H1 (cell line): ENCODE results near the gene TNFRSF11A. TPM values are rescaled to one million over a fixed set of nuclear protein-coding genes. Genes with fewer than 3 reads are reported as not detected.

Experiments
- CBX8 ChIP-seq: fragments of 300-800, 300-1000 bp; sonication (generic); IDR thresholded peaks from 2 replicates; pipeline ENCODE4 v1.7.1; 2016; ENCODE audit warnings: low read depth, low read length, borderline replicate concordance
- CHD1 ChIP-seq: IDR thresholded peaks from 2 replicates; pipeline ENCODE4 v1.6.1; 2012; ENCODE audit warnings: low read depth, low read length, improper control_type of control experiment
- CHD7 ChIP-seq: fragments of 300-600 bp; sonication (generic); IDR thresholded peaks from 2 replicates; pipeline ENCODE4 v1.7.1; 2012; ENCODE audit warnings: low read length, moderate library complexity, mild to moderate bottlenecking, inconsistent platforms; ENCODE audit not compliant: insufficient replicate concordance
- E2F6 ChIP-seq: IDR thresholded peaks from 2 replicates; pipeline ENCODE4 v1.6.1; 2012; ENCODE audit warnings: inconsistent platforms
- EZH2 ChIP-seq: fragments of 200-600 bp; sonication (generic); IDR thresholded peaks from 2 replicates; pipeline ENCODE4 v1.7.1; 2012; ENCODE audit warnings: low read depth, mild to moderate bottlenecking, moderate library complexity, low read length, inconsistent platforms; ENCODE audit not compliant: severe bottlenecking
- KDM1A ChIP-seq: fragments of 200-600, 300-600 bp; sonication (generic); IDR thresholded peaks from 2 replicates; pipeline ENCODE4 v1.7.1; 2016; ENCODE audit warnings: mild to moderate bottlenecking, low read length, borderline replicate concordance
- PHF8 ChIP-seq: fragments of 200-600 bp; sonication (generic); conservative IDR thresholded peaks from 2 replicates; pipeline ENCODE4 v1.7.1; 2012; ENCODE audit warnings: low read depth, mild to moderate bottlenecking, inconsistent platforms, low read length, moderate library complexity
- RXRA ChIP-seq: IDR thresholded peaks from 2 replicates; pipeline ENCODE4 v1.6.1; 2011; ENCODE audit warnings: low read depth, mild to moderate bottlenecking, low read length, moderate library complexity; ENCODE audit not compliant: insufficient read depth
- SP4 ChIP-seq: IDR thresholded peaks from 2 replicates; pipeline ENCODE4 v1.6.1; 2012; ENCODE audit warnings: low read length, inconsistent platforms
- TAF7 ChIP-seq: optimal IDR thresholded peaks from 2 replicates; pipeline ENCODE3; 2011; ENCODE audit warnings: low read depth, mild to moderate bottlenecking, inconsistent platforms, low read length, moderate library complexity, borderline replicate concordance
- polyA plus RNA-seq, 7 experiments: library from polyadenylated mRNA; depleted of rRNA in 3 of 7; stranded (reverse) in 5 of 7; unstranded in 2 of 7; fragments of >200 nt in 5 of 7; fragments of 200-250 nt in 2 of 7; gene quantifications; 1 replicate in 5 of 7; 2 replicates in 1 of 7; 4 replicates in 1 of 7; pipeline versions ENCODE4 v1.2.1 to v1.2.3, GENCODE V29; 2011 to 2013; ENCODE audit warnings: missing spikeins in 2 of 7, mixed read lengths in 2 of 7
- total RNA-seq: library from RNA; stranded (reverse); fragmentation: NEBNext Ultra II Directional; extraction: Animal tissue kit (Norgen Biotek cat#: 25700); gene quantifications from 2 replicates; pipeline ENCODE4 v1.2.1, GENCODE V29; 2021

Gene TNFRSF11A
- total and polyA plus RNA-seq, 2 of the 8 experiments (the other 6 are each of a cell fraction or from before 2014, with no cell fraction given), result 8.7 to 10.6 TPM

GRCh38 chr18:62420513-62421209 is 95.6 kb downstream of the TNFRSF11A start (continued):
- TF ChIP-seq CHD7, result no peak
- TF ChIP-seq RXRA, result no peak
- no peak for TF ChIP-seq KDM1A
- TF ChIP-seq CHD1, result no peak
- no peak for TF ChIP-seq SP4
- TF ChIP-seq CBX8, result no peak
- TF ChIP-seq EZH2, result no peak
- TF ChIP-seq E2F6, result no peak
- no peak for TF ChIP-seq PHF8
- TF ChIP-seq TAF7, result no peak
